Ovary (tissue), 9 donors: ENCODE data around the gene TCF12. TPM values are rescaled to one million over a fixed set of nuclear protein-coding genes. Genes with fewer than 3 reads are reported as not detected.

ENCODE experiments used
- DNase-seq, 5 donors: peaks; one replicate each; pipeline ENCODE4 v3.0.0-alpha.2; 2019 to 2020
- H3K27ac ChIP-seq, 2 donors: fragments of 200-600 bp; one replicate each; pipeline versions ENCODE4 v1.5.1 to v1.8.0; 2019 to 2022
- H3K27me3 ChIP-seq: fragments of 200-600 bp; one replicate; pipeline ENCODE4 v1.8.0; 2022
- H3K36me3 ChIP-seq: fragments of 200-600 bp; sonication (generic); one replicate; pipeline ENCODE4 v1.5.1; 2019
- H3K4me1 ChIP-seq: one replicate; pipeline ENCODE4 v1.8.1; 2013; ENCODE audit warnings: mild to moderate bottlenecking, moderate library complexity; ENCODE audit not compliant: insufficient read depth
- H3K4me3 ChIP-seq: fragments of 200-600 bp; sonication (generic); one replicate; pipeline ENCODE4 v1.5.1; 2017
- H3K9me3 ChIP-seq, 2 donors: fragments of 200-600 bp in 1 of 2; sonication (generic) in 1 of 2; one replicate each; pipeline versions ENCODE4 v1.5.1 to v1.8.1; 2013 to 2019; ENCODE audit warnings: mild to moderate bottlenecking in 1 of 2, moderate library complexity in 1 of 2
- EP300 ChIP-seq: sonication (generic); formaldehyde crosslinking; IDR thresholded peaks from one replicate; pipeline ENCODE4 v1.6.1; 2017; ENCODE audit warnings: antibody characterized with exemption
- POLR2A ChIP-seq: fragments of 450-650 bp; IDR thresholded peaks from one replicate; pipeline ENCODE4 v1.6.1; 2017; ENCODE audit warnings: antibody characterized with exemption, mild to moderate bottlenecking, moderate library complexity
- WGBS, 3 donors: extraction: QIAGEN DNeasy Blood & Tissue Kit in 1 of 3; methylation state at CpG; one replicate each; pipeline versions ENCODE4 v1.1.5 to v1.1.7; 2013 to 2017; 5-methylcytosine and 5-hydroxymethylcytosine counted together
- intact Hi-C, 4 donors: fragments of 100-400 bp; cut with DNase I; formaldehyde crosslinking; loops; one replicate each; pipeline versions ENCODE4 v1.11.0 to v1.15.1; 2022 to 2023
- polyA plus RNA-seq, 2 donors: library from polyadenylated mRNA; stranded (reverse); fragments of 200-250 nt in 1 of 2; fragments of 350-450 nt in 1 of 2; fragmentation: Illumina TruSeq in 1 of 2; extraction: RNeasy Lipid Tissue Mini Kit (QIAGEN cat#74804) in 1 of 2; gene quantifications; one replicate each; pipeline ENCODE4 v1.2.3, GENCODE V29; 2013 to 2014
- total RNA-seq, 7 donors: library from RNA; depleted of rRNA in 2 of 7; stranded (reverse); fragments of >200 nt in 2 of 7; fragmentation: NEBNext Ultra II Directional in 3 of 7; extraction: Animal tissue kit (Norgen Biotek cat#: 25700) in 3 of 7; gene quantifications; one replicate each; pipeline versions ENCODE4 v1.1.0 to v1.2.4, GENCODE V29; 2016 to 2023
- TF ChIP-seq, protein P1 (sequence below), 3 donors: fragments of 450-650 bp in 2 of 3; fragments of 200-600 bp in 1 of 3; IDR thresholded peaks; one replicate each; pipeline versions ENCODE4 v1.5.1 to v1.8.0; 2016 to 2022; ENCODE audit warnings: antibody characterized with exemption in 3 of 3, mild to moderate bottlenecking in 1 of 3
- donor health status: DM: no; HTN: no; CAD: no; lungs with moderate emphysema.
- donor health status: DM: no; HTN: no; CAD: no.
- donor health status: Bipolar disorder and iron deficiency.
- donor health status: DM: yes; HTN: yes; CAD: no.
- donor health status: DM: no; HTN: no; CAD: no.
- donor health status: DM: yes; HTN: yes; CAD: no.

TCF12 gene
- total and polyA plus RNA-seq, 9 donors: 28.6 to 150 (median 116) TPM

DNA sequence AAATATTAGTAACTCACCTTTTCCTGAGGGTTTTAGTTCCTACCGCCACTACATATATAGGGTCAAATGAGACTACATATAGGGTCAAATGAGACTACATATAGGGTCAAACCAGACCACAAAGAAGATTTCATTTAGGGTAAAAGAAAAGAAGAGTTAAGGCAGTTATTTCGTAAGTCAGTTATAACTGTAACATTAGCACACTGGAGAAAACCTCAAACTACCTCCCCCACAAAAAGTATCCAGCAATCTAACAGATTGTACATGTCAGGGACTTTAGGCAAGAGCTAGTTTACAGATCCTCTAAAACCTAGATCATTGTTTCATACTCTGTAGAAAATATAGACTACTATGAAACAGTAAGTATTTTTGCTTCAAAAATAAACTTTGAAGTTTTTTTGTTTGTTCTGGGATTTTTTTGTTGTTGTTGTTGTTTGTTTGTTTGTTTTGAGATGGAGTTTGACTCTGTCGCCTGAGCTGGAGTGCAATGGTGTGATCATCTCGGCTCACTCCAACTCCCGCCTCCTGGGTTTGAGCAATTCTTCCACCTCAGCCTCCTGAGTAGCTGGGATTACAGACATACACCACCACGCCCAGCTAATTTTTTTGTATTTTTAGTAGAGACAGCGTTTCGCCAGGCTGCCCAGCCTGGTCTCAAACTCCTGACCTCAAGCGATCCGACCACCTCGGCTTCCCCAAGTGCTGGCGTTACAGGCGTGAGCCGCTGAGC lies 365.5 kb downstream of the TCF12 start:
- intact Hi-C loops: no loop called here
- H3K36me3 ChIP-seq: no peaks in the 10 kb centered on the region

DNA sequence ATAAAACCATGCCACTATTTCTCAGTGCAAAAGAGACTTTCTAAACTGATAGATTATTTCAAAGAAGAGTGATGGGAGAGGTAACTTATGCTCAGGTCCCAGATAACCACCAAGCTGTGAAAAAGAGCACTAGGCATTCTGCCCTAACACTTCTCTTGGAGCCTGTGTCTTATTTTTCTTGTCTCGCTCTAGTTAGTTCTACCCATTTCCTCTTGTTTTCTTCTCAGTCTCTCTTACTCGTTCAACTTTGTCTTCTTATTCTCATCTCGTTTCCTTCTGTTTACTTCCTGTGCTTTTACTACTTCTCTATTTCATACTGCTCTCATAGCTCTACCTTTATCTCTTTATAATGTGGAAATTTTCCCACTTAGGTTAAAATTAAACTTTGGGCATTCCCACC lies 366.1 kb downstream of the TCF12 start:
- Histone ChIP-seq H3K4me1 (no peaks in the 10 kb centered on the region), H3K9me3 (no peaks in the 10 kb centered on the region), H3K36me3 (no peaks in the 10 kb centered on the region), H3K4me3 (no peak overlapping the region), H3K27ac (no peak overlapping the region), H3K27me3 (no peaks in the 10 kb centered on the region)
- DNase-seq: no peak
- WGBS, 3 donors: 81 to 85% (median 81%) methylated on average over 3 of the region's 3 CpGs
- intact Hi-C loops: no loop called here
- TF ChIP-seq POLR2A (no peak), EP300 (no peak)
- TF ChIP-seq, protein P1, sequence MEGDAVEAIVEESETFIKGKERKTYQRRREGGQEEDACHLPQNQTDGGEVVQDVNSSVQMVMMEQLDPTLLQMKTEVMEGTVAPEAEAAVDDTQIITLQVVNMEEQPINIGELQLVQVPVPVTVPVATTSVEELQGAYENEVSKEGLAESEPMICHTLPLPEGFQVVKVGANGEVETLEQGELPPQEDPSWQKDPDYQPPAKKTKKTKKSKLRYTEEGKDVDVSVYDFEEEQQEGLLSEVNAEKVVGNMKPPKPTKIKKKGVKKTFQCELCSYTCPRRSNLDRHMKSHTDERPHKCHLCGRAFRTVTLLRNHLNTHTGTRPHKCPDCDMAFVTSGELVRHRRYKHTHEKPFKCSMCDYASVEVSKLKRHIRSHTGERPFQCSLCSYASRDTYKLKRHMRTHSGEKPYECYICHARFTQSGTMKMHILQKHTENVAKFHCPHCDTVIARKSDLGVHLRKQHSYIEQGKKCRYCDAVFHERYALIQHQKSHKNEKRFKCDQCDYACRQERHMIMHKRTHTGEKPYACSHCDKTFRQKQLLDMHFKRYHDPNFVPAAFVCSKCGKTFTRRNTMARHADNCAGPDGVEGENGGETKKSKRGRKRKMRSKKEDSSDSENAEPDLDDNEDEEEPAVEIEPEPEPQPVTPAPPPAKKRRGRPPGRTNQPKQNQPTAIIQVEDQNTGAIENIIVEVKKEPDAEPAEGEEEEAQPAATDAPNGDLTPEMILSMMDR (IDR thresholded peaks at IDR 0.05): no peak

More for the DNA sequence above, 365.5 kb downstream of the TCF12 start:
- H3K27ac ChIP-seq: no peak overlapping the region
- DNase-seq: no peak
- TF ChIP-seq EP300 (no peak), POLR2A (no peak)
- TF ChIP-seq, protein P1 (IDR thresholded peaks at IDR 0.05): no peak
- WGBS, 3 donors: 79 to 86% (median 85%) methylated on average over 14 of the region's 14 CpGs
- no peak overlapping the region for H3K4me3 ChIP-seq
- H3K4me1 ChIP-seq: no peaks in the 10 kb centered on the region
- H3K27me3 ChIP-seq: no peaks in the 10 kb centered on the region
- H3K9me3 ChIP-seq: no peaks in the 10 kb centered on the region

DNA sequence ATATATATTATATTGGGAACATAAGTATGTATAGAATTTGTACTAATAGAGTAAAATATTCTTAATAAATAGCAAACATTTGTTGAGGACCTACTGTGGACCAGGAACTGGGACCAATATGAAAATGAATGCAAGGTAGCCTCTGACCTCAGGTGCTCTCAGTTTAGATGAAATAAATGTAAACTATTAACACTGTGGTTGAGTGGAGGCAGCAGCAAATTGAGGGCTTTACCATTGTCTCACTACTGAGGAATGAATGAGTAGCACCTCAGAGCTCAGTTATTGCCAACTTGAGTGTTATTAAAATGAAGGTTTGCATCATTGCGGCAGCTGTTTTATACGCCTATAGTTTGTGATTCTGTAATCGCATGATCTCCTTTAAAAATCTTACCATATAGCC lies 366.9 kb downstream of the TCF12 start:
- no peaks in the 10 kb centered on the region for H3K36me3 ChIP-seq

DNA sequence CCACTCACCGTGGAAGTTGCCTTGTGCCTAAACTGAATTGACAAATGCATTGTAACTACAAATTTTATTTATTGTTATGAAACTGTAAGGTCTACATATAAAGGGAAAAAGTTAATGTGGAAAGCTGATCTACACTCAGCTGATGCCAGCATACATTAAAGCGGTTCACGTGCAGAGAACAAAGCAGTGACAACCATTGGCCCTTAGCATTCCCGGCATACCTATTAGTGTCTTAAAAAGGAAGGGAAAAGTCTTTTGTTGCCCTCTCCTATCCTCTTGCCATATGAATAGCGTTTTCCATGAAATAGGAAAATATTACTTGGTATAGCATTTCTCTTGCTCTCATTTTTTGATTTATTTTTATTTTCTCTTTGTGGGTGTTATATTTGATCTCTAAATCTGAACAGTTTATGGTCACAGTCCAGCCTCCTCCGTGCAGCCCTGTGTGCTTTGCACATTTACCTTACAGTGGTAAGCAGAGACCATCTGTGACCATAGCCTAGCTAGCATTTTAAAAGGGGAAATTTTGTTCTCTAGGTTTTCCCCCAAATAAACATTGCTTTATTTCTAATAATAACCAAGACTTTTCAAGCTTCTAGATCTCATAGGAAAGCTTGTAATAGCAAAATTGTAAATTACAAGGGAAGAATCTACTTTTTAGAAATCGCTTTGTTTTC lies 368.1 kb downstream of the TCF12 start:
- H3K36me3 ChIP-seq: no peaks in the 10 kb centered on the region

More for the DNA sequence above, 366.9 kb downstream of the TCF12 start:
- Histone ChIP-seq H3K27me3 (no peaks in the 10 kb centered on the region), H3K4me1 (no peaks in the 10 kb centered on the region), H3K4me3 (no peak overlapping the region), H3K9me3 (no peaks in the 10 kb centered on the region), H3K27ac (no peak overlapping the region)
- WGBS, 3 donors: 95 to 98% (median 97%) methylated on average over 3 of the region's 3 CpGs
- intact Hi-C loops: no loop called here
- TF ChIP-seq POLR2A (no peak), EP300 (no peak)
- TF ChIP-seq, protein P1 (IDR thresholded peaks at IDR 0.05): no peak
- DNase-seq: no peak

More for the DNA sequence above, 368.1 kb downstream of the TCF12 start:
- no peaks in the 10 kb centered on the region for H3K4me1 ChIP-seq
- no peaks in the 10 kb centered on the region for H3K9me3 ChIP-seq
- no peak overlapping the region for H3K27ac ChIP-seq
- intact Hi-C loops: no loop called here
- H3K4me3 ChIP-seq: no peak overlapping the region
- no peak for DNase-seq
- TF ChIP-seq POLR2A (no peak), EP300 (no peak)
- TF ChIP-seq, protein P1 (IDR thresholded peaks at IDR 0.05): no peak
- WGBS, 3 donors: 91 to 93% (median 91%) methylated on average over 7 of the region's 7 CpGs
- no peaks in the 10 kb centered on the region for H3K27me3 ChIP-seq
